HG03175 (cell line): ENCODE data around the gene CFTR.
"Not testable (repeated sequence)": the region's sequence is repeated elsewhere in the genome, so short reads cannot be mapped to it uniquely, and the experiment has no call there.

Source experiments
- ATAC-seq: cut with Tn5 transposase; IDR thresholded peaks from one replicate; pipeline ENCODE4 v1.9.1; 2021; ENCODE audit warnings: mild to moderate bottlenecking, moderate library complexity; ENCODE audit not compliant: unreplicated experiment

Gene CFTR

GRCh38 chr7:117479225-117480054 lies at the start of gene CFTR:
TSS of gene CFTR (plus strand) at chr7:117480025. CDS start at chr7:117480095, 70 bp downstream.
- ATAC-seq, result no peak

GRCh38 chr7:117435475-117436043 lies 44.3 kb upstream of the CFTR start:
- peak; percentile 94 for ATAC-seq

GRCh38 chr7:117444646-117445045 lies 35.2 kb upstream of the CFTR start:
- no peak for ATAC-seq

- no peak for ATAC-seq
These were observed 34.6 kb upstream of the CFTR start for GRCh38 chr7:117445206-117445605.

- no peak for ATAC-seq
These were observed 33.5 kb upstream of the CFTR start for GRCh38 chr7:117446220-117446815.

GRCh38 chr7:117448655-117449054 lies 31.2 kb upstream of the CFTR start:
- ATAC-seq, result no peak

- peak; percentile 81 for ATAC-seq
These were observed 20.7 kb upstream of the CFTR start for GRCh38 chr7:117458977-117459583.

- ATAC-seq, result no peak
These were observed 20.1 kb upstream of the CFTR start for GRCh38 chr7:117459735-117460134.

GRCh38 chr7:117460815-117461214 lies 19.0 kb upstream of the CFTR start:
- not testable (repeated sequence) for ATAC-seq

GRCh38 chr7:117468174-117468573 lies 11.7 kb upstream of the CFTR start:
- no peak for ATAC-seq

- peak; percentile 55 for ATAC-seq
These were observed 9.0 kb upstream of the CFTR start for GRCh38 chr7:117470777-117471176.

GRCh38 chr7:117472335-117472734 lies 7.5 kb upstream of the CFTR start:
- no peak for ATAC-seq

- no peak for ATAC-seq
These were observed 3.1 kb upstream of the CFTR start for GRCh38 chr7:117476557-117477215.

GRCh38 chr7:117478836-117479224 lies 995 bp upstream of the CFTR start:
- no peak for ATAC-seq

- no peak for ATAC-seq
These were observed 184 bp downstream of the CFTR start for GRCh38 chr7:117480055-117480362.

GRCh38 chr7:117480978-117481377 lies 1.2 kb downstream of the CFTR start:
- no peak for ATAC-seq

GRCh38 chr7:117485118-117485620 lies 5.3 kb downstream of the CFTR start:
- no peak for ATAC-seq

GRCh38 chr7:117489016-117489415 lies 9.2 kb downstream of the CFTR start:
- ATAC-seq, result no peak

- no peak for ATAC-seq
These were observed 9.6 kb downstream of the CFTR start for GRCh38 chr7:117489430-117489829.

- no peak for ATAC-seq
These were observed 10.1 kb downstream of the CFTR start for GRCh38 chr7:117489911-117490310.

- no peak for ATAC-seq
These were observed 12.8 kb downstream of the CFTR start for GRCh38 chr7:117492649-117493048.
